HepG2 (cell line): Measurements from ENCODE around the gene GLE1. TPM values are rescaled to one million over a fixed set of nuclear protein-coding genes. Genes with fewer than 3 reads are reported as not detected.
A peak's percentile ranks its signal among the peaks of the same experiment; 100 is the strongest.

Experiments
- ARNTL ChIP-seq: sonication (generic); formaldehyde crosslinking; IDR thresholded peaks from 2 replicates; pipeline ENCODE4 v1.4.0; 2020; ENCODE audit warnings: mild to moderate bottlenecking, missing genetic modification reagents
- GABPA ChIP-seq, 2 experiments: IDR thresholded peaks; 2 replicates each; pipeline ENCODE4 v1.6.1; 2011 to 2016; ENCODE audit warnings: low read depth in 2 of 2, low read length in 1 of 2, missing biosample characterization in 1 of 2, missing genetic modification characterization in 1 of 2
- HOXA7 ChIP-seq: sonication (generic); formaldehyde crosslinking; IDR thresholded peaks from 2 replicates; pipeline ENCODE4 v1.8.1; 2022; ENCODE audit warnings: mild to moderate bottlenecking, missing genetic modification reagents, moderate library complexity
- HOXD1 ChIP-seq: sonication (generic); formaldehyde crosslinking; IDR thresholded peaks from 2 replicates; pipeline ENCODE4 v1.5.0; 2020; ENCODE audit warnings: missing genetic modification reagents
- IRX3 ChIP-seq: sonication (generic); formaldehyde crosslinking; IDR thresholded peaks from 2 replicates; pipeline ENCODE4 v1.8.1; 2023; ENCODE audit warnings: mild to moderate bottlenecking, low read depth, missing genetic modification reagents, borderline replicate concordance
- MEF2D ChIP-seq: sonication (generic); formaldehyde crosslinking; IDR thresholded peaks from 2 replicates; pipeline ENCODE4 v1.5.1; 2020; ENCODE audit warnings: mild to moderate bottlenecking, missing genetic modification reagents
- MTF2 ChIP-seq: sonication (generic); formaldehyde crosslinking; IDR thresholded peaks from 2 replicates; pipeline ENCODE4 v1.5.0; 2020; ENCODE audit warnings: missing genetic modification reagents, borderline replicate concordance
- NR2C2 ChIP-seq: sonication (generic); formaldehyde crosslinking; IDR thresholded peaks from 2 replicates; pipeline ENCODE4 v1.4.0; 2020; ENCODE audit warnings: missing genetic modification reagents, mild to moderate bottlenecking, moderate library complexity, borderline replicate concordance
- REL ChIP-seq: sonication (generic); formaldehyde crosslinking; conservative IDR thresholded peaks from 2 replicates; pipeline ENCODE4 v1.8.0; 2022; ENCODE audit warnings: mild to moderate bottlenecking, missing genetic modification reagents, moderate library complexity
- RXRA ChIP-seq: sonication (generic); formaldehyde crosslinking; IDR thresholded peaks from 2 replicates; pipeline ENCODE4 v1.5.1; 2020; ENCODE audit warnings: missing genetic modification reagents
- SMARCC2 ChIP-seq: fragments of 450-650 bp; IDR thresholded peaks from 2 replicates; pipeline ENCODE4 v1.6.1; 2017; ENCODE audit warnings: antibody characterized with exemption, mild to moderate bottlenecking
- TAF1 ChIP-seq: sonication (generic); formaldehyde crosslinking; IDR thresholded peaks from 2 replicates; pipeline ENCODE4 v1.4.0; 2020; ENCODE audit warnings: missing genetic modification reagents
- TBP ChIP-seq: sonication (generic); formaldehyde crosslinking; IDR thresholded peaks from 2 replicates; pipeline ENCODE4 v1.5.0; 2020; ENCODE audit warnings: missing genetic modification reagents
- TOPORS ChIP-seq: sonication (generic); formaldehyde crosslinking; IDR thresholded peaks from 2 replicates; pipeline ENCODE4 v1.8.0; 2023; ENCODE audit warnings: mild to moderate bottlenecking, missing genetic modification reagents
- ZBTB20 ChIP-seq: sonication (generic); formaldehyde crosslinking; IDR thresholded peaks from 2 replicates; pipeline ENCODE4 v1.8.1; 2023; ENCODE audit warnings: missing genetic modification reagents, low read depth, mild to moderate bottlenecking, borderline replicate concordance
- ZFX ChIP-seq: sonication (generic); formaldehyde crosslinking; IDR thresholded peaks from 2 replicates; pipeline ENCODE4 v1.4.0; 2020; ENCODE audit warnings: mild to moderate bottlenecking, low read depth, missing genetic modification reagents, moderate library complexity
- ZNF83 ChIP-seq: sonication (generic); formaldehyde crosslinking; IDR thresholded peaks from 2 replicates; pipeline ENCODE4 v1.4.0; 2020; ENCODE audit warnings: missing genetic modification reagents, mild to moderate bottlenecking, borderline replicate concordance
- ZNF883 ChIP-seq: sonication (generic); formaldehyde crosslinking; IDR thresholded peaks from 2 replicates; pipeline ENCODE4 v1.5.1; 2020; ENCODE audit warnings: mild to moderate bottlenecking, missing genetic modification reagents; ENCODE audit errors: not compliant biosample characterization
- polyA plus RNA-seq, 8 experiments: library from polyadenylated mRNA; depleted of rRNA in 3 of 8; stranded (reverse) in 7 of 8; unstranded in 1 of 8; fragments of >200 nt; fragmentation: Illumina TruSeq in 4 of 8; extraction: Trizol in 4 of 8; gene quantifications; 2 replicates each; pipeline versions ENCODE4 v1.2.1 to v1.2.3, GENCODE V29; 2011 to 2016; ENCODE audit warnings: low read depth in 4 of 8, missing spikeins in 1 of 8, mixed read lengths in 1 of 8; ENCODE audit not compliant: insufficient read depth in 1 of 8
- total RNA-seq, 5 experiments: library from RNA; depleted of rRNA; stranded (reverse); fragments of >200 nt; fragmentation: Illumina TruSeq; extraction: Trizol; gene quantifications; 2 replicates each; pipeline ENCODE4 v1.2.3, GENCODE V29; 2016; ENCODE audit warnings: low read depth in 1 of 5
- TF ChIP-seq, protein P1 (sequence below): sonication (generic); formaldehyde crosslinking; IDR thresholded peaks from 2 replicates; pipeline ENCODE4 v1.5.1; 2020; ENCODE audit warnings: mild to moderate bottlenecking, missing genetic modification reagents, borderline replicate concordance
- TF ChIP-seq, protein P2 (sequence below): IDR thresholded peaks from 2 replicates; pipeline ENCODE4 v1.6.1; 2016; ENCODE audit warnings: low read depth, control low read depth
- TF ChIP-seq, protein P3 (sequence below): sonication (generic); formaldehyde crosslinking; IDR thresholded peaks from 2 replicates; pipeline ENCODE4 v1.4.0; 2020; ENCODE audit warnings: missing genetic modification reagents
- TF ChIP-seq, protein P4 (sequence below): IDR thresholded peaks from 2 replicates; pipeline ENCODE4 v1.6.1; 2012; ENCODE audit warnings: inconsistent platforms

The GLE1 gene
- total and polyA plus RNA-seq, 2 of the 13 experiments (the other 11 are each of a cell fraction or from before 2014, with no cell fraction given): 14.7 to 28.8 TPM

DNA sequence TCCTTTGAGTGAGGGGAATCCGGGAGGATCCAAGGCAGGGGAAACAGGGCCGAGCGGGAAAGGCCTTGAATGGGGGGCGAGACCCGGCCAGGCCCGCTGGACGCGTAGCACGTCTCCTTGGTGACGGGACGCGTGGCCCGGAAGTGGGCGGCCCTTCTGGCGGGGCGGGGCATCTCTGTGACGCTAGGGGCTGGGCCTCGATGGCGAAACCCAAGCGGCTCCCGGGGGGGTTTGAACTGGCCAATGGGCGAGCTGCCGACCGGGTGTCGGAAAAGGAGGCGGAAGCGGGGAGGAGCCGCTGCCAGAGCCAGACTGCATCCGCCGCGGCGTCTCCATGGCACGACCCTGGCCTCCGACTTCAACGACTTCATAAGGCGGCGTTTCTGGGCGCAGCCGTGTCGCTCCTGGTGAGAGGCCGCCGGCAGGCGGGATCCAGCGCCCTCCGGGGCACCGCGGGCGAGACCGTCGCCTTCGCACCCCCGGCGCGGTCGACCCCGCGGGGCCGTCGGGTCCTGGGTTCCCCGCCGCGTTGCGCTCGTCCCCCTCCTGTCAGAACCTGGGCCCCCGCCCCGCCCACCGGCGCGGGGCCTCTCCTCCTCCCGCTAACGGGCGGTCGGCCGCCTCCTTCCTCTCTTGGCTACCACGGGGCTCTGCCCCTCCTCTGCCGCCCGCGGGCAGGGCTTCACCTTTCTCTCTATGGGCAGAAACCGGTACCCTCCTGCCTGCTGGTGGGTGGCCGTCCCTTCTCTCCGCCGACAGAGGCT lies 48.5 kb upstream of the GLE1 start, which contains the start of gene ODF2 (continued):
- TF ChIP-seq, protein P1, sequence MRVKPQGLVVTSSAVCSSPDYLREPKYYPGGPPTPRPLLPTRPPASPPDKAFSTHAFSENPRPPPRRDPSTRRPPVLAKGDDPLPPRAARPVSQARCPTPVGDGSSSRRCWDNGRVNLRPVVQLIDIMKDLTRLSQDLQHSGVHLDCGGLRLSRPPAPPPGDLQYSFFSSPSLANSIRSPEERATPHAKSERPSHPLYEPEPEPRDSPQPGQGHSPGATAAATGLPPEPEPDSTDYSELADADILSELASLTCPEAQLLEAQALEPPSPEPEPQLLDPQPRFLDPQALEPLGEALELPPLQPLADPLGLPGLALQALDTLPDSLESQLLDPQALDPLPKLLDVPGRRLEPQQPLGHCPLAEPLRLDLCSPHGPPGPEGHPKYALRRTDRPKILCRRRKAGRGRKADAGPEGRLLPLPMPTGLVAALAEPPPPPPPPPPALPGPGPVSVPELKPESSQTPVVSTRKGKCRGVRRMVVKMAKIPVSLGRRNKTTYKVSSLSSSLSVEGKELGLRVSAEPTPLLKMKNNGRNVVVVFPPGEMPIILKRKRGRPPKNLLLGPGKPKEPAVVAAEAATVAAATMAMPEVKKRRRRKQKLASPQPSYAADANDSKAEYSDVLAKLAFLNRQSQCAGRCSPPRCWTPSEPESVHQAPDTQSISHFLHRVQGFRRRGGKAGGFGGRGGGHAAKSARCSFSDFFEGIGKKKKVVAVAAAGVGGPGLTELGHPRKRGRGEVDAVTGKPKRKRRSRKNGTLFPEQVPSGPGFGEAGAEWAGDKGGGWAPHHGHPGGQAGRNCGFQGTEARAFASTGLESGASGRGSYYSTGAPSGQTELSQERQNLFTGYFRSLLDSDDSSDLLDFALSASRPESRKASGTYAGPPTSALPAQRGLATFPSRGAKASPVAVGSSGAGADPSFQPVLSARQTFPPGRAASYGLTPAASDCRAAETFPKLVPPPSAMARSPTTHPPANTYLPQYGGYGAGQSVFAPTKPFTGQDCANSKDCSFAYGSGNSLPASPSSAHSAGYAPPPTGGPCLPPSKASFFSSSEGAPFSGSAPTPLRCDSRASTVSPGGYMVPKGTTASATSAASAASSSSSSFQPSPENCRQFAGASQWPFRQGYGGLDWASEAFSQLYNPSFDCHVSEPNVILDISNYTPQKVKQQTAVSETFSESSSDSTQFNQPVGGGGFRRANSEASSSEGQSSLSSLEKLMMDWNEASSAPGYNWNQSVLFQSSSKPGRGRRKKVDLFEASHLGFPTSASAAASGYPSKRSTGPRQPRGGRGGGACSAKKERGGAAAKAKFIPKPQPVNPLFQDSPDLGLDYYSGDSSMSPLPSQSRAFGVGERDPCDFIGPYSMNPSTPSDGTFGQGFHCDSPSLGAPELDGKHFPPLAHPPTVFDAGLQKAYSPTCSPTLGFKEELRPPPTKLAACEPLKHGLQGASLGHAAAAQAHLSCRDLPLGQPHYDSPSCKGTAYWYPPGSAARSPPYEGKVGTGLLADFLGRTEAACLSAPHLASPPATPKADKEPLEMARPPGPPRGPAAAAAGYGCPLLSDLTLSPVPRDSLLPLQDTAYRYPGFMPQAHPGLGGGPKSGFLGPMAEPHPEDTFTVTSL: no peak
- TF ChIP-seq IRX3 (CRISPR knock-in tag): 0 out of 2 replicates have a peak, but pooled peaks have one; percentile 18
- peak; percentile 63 for TF ChIP-seq GABPA (IDR thresholded peaks at IDR 0.05; ENCODE audit: low read depth, low read length)
- peak; percentile 88 for TF ChIP-seq GABPA (CRISPR knock-in tag; IDR thresholded peaks at IDR 0.05; ENCODE audit: low read depth)
- TF ChIP-seq ZFX (CRISPR knock-in tag): peak; percentile 97
- TF ChIP-seq, protein P2, sequence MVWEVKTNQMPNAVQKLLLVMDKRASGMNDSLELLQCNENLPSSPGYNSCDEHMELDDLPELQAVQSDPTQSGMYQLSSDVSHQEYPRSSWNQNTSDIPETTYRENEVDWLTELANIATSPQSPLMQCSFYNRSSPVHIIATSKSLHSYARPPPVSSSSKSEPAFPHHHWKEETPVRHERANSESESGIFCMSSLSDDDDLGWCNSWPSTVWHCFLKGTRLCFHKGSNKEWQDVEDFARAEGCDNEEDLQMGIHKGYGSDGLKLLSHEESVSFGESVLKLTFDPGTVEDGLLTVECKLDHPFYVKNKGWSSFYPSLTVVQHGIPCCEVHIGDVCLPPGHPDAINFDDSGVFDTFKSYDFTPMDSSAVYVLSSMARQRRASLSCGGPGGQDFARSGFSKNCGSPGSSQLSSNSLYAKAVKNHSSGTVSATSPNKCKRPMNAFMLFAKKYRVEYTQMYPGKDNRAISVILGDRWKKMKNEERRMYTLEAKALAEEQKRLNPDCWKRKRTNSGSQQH: peak; percentile 99
- no peak for TF ChIP-seq REL
- TF ChIP-seq, protein P3, sequence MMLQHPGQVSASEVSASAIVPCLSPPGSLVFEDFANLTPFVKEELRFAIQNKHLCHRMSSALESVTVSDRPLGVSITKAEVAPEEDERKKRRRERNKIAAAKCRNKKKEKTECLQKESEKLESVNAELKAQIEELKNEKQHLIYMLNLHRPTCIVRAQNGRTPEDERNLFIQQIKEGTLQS: no peak
- no peak for TF ChIP-seq SMARCC2
- TF ChIP-seq, protein P4, sequence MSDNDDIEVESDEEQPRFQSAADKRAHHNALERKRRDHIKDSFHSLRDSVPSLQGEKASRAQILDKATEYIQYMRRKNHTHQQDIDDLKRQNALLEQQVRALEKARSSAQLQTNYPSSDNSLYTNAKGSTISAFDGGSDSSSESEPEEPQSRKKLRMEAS: peak; percentile 87
- TF ChIP-seq ARNTL (CRISPR knock-in tag): peak; percentile 48; the same call in 1 of the 2 replicates
- TF ChIP-seq MEF2D: no peak; the same call in 1 of the 2 replicates
- TF ChIP-seq TBP (CRISPR knock-in tag): 0 out of 2 replicates have a peak, but pooled peaks have one; percentile 34
- TF ChIP-seq MTF2 (CRISPR knock-in tag): no peak; the same call in 1 of the 2 replicates
- TF ChIP-seq ZNF83 (CRISPR knock-in tag): no peak
- TF ChIP-seq RXRA (CRISPR knock-in tag): peak; percentile 40
- TF ChIP-seq ZNF883: peak; percentile 22
- peak; percentile 34; the same call in 1 of the 2 replicates for TF ChIP-seq NR2C2
- no peak for TF ChIP-seq HOXA7 (CRISPR knock-in tag)
- peak; percentile 64; the same call in 1 of the 2 replicates for TF ChIP-seq TAF1
- TF ChIP-seq TOPORS (CRISPR knock-in tag): no peak
- TF ChIP-seq HOXD1 (CRISPR knock-in tag): no peak
- TF ChIP-seq ZBTB20 (CRISPR knock-in tag): no peak; the same call in 1 of the 2 replicates
